NB4 (cell line): ENCODE results near the gene GRID1.
A peak's percentile ranks its signal among the peaks of the same experiment; 100 is the strongest.

ENCODE experiments used
- DNase-seq: peaks from one replicate; pipeline ENCODE4 v3.0.0; 2010; ENCODE audit warnings: low read depth
- H3K4me3 ChIP-seq: one replicate; pipeline ENCODE4 v1.5.1; 2011; ENCODE audit warnings: mild to moderate bottlenecking, low read depth, low read length, moderate library complexity
- CTCF ChIP-seq: IDR thresholded peaks from one replicate; pipeline ENCODE4 v1.5.1; 2012; ENCODE audit warnings: low read depth, low read length
- MAX ChIP-seq: IDR thresholded peaks from 2 replicates; pipeline ENCODE4 v1.6.1; 2011; ENCODE audit warnings: low read depth, low read length
- MYC ChIP-seq: IDR thresholded peaks from 2 replicates; pipeline ENCODE4 v1.6.1; 2011; ENCODE audit warnings: low read depth, low read length
- POLR2A ChIP-seq: IDR thresholded peaks from 2 replicates; pipeline ENCODE4 v1.6.1; 2011; ENCODE audit warnings: mild to moderate bottlenecking; ENCODE audit not compliant: insufficient read length; ENCODE audit errors: extremely low read depth

Gene GRID1

GRCh38 chr10:86164174-86164774 lies 202.3 kb downstream of the GRID1 start:
- no peak overlapping the region for H3K4me3 ChIP-seq
- DNase-seq, result peak; percentile 60
- TF ChIP-seq MYC, result no peak
- TF ChIP-seq CTCF, result no peak
- no peak for TF ChIP-seq MAX
- TF ChIP-seq POLR2A, result no peak

- no peak overlapping the region for H3K4me3 ChIP-seq
- peak; percentile 80 for DNase-seq
- TF ChIP-seq MAX, result no peak
- TF ChIP-seq MYC, result no peak
- no peak for TF ChIP-seq CTCF
- TF ChIP-seq POLR2A, result no peak
Observed at GRCh38 chr10:86163522-86164173, 202.9 kb downstream of the GRID1 start.

GRCh38 chr10:86162696-86163400 lies 203.7 kb downstream of the GRID1 start:
- H3K4me3 ChIP-seq, result no peak overlapping the region
- TF ChIP-seq CTCF, result no peak
- TF ChIP-seq MAX, result no peak
- no peak for TF ChIP-seq MYC
- TF ChIP-seq POLR2A, result no peak
- no peak for DNase-seq

GRCh38 chr10:86162036-86162435 lies 204.6 kb downstream of the GRID1 start:
- H3K4me3 ChIP-seq, result no peak overlapping the region
- no peak for DNase-seq
- TF ChIP-seq CTCF, result no peak
- no peak for TF ChIP-seq MYC
- TF ChIP-seq POLR2A, result no peak
- no peak for TF ChIP-seq MAX

GRCh38 chr10:86160890-86161585 lies 205.6 kb downstream of the GRID1 start:
- no peak for TF ChIP-seq POLR2A
- DNase-seq, result peak; percentile 16
- H3K4me3 ChIP-seq, result no peak overlapping the region

- DNase-seq, result no peak
- TF ChIP-seq CTCF (no peak), MAX (no peak), POLR2A (no peak), MYC (no peak)
- H3K4me3 ChIP-seq, result no peak overlapping the region
Observed at GRCh38 chr10:86159797-86160196, 206.8 kb downstream of the GRID1 start.
